Ascending aorta (tissue), 2 donors: ENCODE measurements around the gene CFAP100. TPM values are rescaled to one million over a fixed set of nuclear protein-coding genes. Genes with fewer than 3 reads are reported as not detected.

Experiments
- DNase-seq, 2 donors: peaks; one replicate each; pipeline ENCODE4 v3.0.0-alpha.2; 2019; ENCODE audit warnings: low spot score in 2 of 2
- H3K27ac ChIP-seq, 2 donors: fragments of 200-600 bp; sonication (generic); one replicate each; pipeline ENCODE4 v1.5.1; 2016 to 2017; ENCODE audit warnings: mild to moderate bottlenecking in 1 of 2
- H3K27me3 ChIP-seq: fragments of 200-600 bp; sonication (generic); one replicate; pipeline ENCODE4 v1.5.1; 2017
- H3K36me3 ChIP-seq, 2 donors: fragments of 200-600 bp; sonication (generic); one replicate each; pipeline ENCODE4 v1.5.1; 2016
- H3K4me1 ChIP-seq, 2 donors: fragments of 200-600 bp; sonication (generic); one replicate each; pipeline ENCODE4 v1.5.1; 2016 to 2017; ENCODE audit warnings: mild to moderate bottlenecking in 1 of 2
- H3K4me3 ChIP-seq, 2 donors: fragments of 200-600 bp; sonication (generic); one replicate each; pipeline ENCODE4 v1.5.1; 2016 to 2017; ENCODE audit warnings: mild to moderate bottlenecking in 1 of 2
- H3K9me3 ChIP-seq, 2 donors: fragments of 200-600 bp; sonication (generic); one replicate each; pipeline ENCODE4 v1.5.1; 2016
- intact Hi-C: fragments of 100-400 bp; cut with DNase I; formaldehyde crosslinking; loops from one replicate; pipeline ENCODE4 v1.15.1; 2023
- total RNA-seq: library from RNA; depleted of rRNA; stranded (reverse); fragments of >200 nt; gene quantifications from one replicate; pipeline ENCODE4 v1.1.0, GENCODE V29; 2016
- TF ChIP-seq, protein P1 (sequence below), 3 experiments: fragments of 200-600 bp in 2 of 3; fragments of 450-650 bp in 1 of 3; sonication (generic) in 2 of 3; IDR thresholded peaks; one replicate each; pipeline ENCODE4 v1.5.1; 2016 to 2019; ENCODE audit warnings: antibody characterized with exemption in 3 of 3, mild to moderate bottlenecking in 1 of 3, moderate library complexity in 1 of 3

The CFAP100 gene
- total RNA-seq, 1 donor from 2014 or later: not detected

- DNase-seq: no peak
- intact Hi-C loops: no loop called here
- Histone ChIP-seq H3K27ac (no peak overlapping the region), H3K4me1 (no peaks in the 10 kb centered on the region), H3K4me3 (no peak overlapping the region), H3K36me3 (peaks cover 48 to 82% of the 10 kb centered on the region in 2 donors), H3K9me3 (no peaks in the 10 kb centered on the region), H3K27me3 (no peaks in the 10 kb centered on the region)
- TF ChIP-seq, protein P1, sequence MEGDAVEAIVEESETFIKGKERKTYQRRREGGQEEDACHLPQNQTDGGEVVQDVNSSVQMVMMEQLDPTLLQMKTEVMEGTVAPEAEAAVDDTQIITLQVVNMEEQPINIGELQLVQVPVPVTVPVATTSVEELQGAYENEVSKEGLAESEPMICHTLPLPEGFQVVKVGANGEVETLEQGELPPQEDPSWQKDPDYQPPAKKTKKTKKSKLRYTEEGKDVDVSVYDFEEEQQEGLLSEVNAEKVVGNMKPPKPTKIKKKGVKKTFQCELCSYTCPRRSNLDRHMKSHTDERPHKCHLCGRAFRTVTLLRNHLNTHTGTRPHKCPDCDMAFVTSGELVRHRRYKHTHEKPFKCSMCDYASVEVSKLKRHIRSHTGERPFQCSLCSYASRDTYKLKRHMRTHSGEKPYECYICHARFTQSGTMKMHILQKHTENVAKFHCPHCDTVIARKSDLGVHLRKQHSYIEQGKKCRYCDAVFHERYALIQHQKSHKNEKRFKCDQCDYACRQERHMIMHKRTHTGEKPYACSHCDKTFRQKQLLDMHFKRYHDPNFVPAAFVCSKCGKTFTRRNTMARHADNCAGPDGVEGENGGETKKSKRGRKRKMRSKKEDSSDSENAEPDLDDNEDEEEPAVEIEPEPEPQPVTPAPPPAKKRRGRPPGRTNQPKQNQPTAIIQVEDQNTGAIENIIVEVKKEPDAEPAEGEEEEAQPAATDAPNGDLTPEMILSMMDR (IDR thresholded peaks at IDR 0.05): no peak
Measured at GRCh38 chr3:126454025-126454424, 59.3 kb downstream of the CFAP100 start.

DNA sequence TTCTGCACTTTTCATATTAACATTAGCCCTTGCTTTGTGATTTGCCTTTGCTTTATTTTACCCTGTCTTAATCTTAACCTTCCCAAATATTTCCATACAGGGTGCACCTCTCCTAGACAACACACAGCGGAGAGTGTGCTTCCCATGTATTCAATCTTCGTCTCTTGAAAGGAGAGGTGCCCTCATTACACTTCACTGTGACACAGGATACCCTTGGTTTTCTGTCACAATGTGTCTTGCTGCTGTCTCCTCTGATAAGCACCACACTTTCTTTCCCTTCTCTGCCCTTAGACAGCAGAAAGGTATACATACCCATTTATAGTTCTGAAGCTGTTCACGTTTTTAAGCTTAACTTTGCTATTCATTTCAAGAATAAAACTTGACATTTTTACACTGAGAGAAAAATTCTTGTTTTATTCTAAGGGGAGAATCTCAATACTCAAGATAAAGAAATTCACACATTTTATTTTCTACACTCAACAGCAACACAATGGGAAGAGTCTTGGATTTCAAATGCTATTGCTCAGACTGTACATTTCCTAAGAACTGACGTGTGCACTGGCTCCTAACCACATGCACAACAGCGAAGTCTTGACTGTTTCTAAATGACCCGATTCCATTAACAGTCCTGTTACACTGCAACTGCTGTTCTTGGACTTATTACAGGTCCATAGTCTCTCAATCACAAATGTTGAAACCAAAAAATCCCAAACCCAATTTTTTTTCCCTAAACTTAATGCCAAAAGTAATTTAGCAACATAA, 59.9 kb downstream of the CFAP100 start:
- intact Hi-C loops: no loop called here
- no peaks in the 10 kb centered on the region for H3K9me3 ChIP-seq
- TF ChIP-seq, protein P1 (IDR thresholded peaks at IDR 0.05): no peak
- peaks cover 54 to 82% of the 10 kb centered on the region in 2 donors for H3K36me3 ChIP-seq
- no peak overlapping the region for H3K27ac ChIP-seq
- H3K27me3 ChIP-seq: no peaks in the 10 kb centered on the region
- H3K4me1 ChIP-seq: no peaks in the 10 kb centered on the region
- peak in 1 of 2 donors; percentile 47 for DNase-seq
- H3K4me3 ChIP-seq: no peak overlapping the region

DNA sequence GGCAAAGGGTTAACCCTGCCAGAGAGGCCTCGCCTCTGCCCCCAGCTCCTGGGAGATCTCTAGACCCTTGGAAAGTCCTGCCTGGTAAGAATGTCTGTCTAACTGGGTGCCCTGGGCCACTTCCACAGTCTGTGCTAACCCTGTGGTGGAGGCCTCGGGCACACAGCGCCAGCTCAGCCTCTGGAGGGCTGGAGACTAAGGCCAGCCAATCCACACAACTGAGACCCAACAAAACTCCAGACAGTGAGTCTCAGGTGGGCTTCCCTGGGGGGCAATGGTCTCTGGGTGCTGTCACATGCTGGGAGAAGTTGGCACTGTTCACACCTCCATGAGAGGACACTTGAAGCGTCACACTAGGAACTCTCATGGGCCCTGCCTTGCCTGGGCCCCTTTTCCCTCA, 61.5 kb downstream of the CFAP100 start:
- Histone ChIP-seq H3K27ac (no peak overlapping the region), H3K4me1 (no peaks in the 10 kb centered on the region), H3K4me3 (no peak overlapping the region), H3K27me3 (no peaks in the 10 kb centered on the region), H3K9me3 (no peaks in the 10 kb centered on the region), H3K36me3 (peaks cover 56 to 82% of the 10 kb centered on the region in 2 donors)
- TF ChIP-seq, protein P1 (IDR thresholded peaks at IDR 0.05): no peak
- intact Hi-C loops: no loop called here
- DNase-seq: peak in 1 of 2 donors; percentile 50

GRCh38 chr3:126456766-126457388, 62.2 kb downstream of the CFAP100 start:
- Histone ChIP-seq H3K4me3 (no peak overlapping the region), H3K27ac (no peak overlapping the region), H3K4me1 (no peaks in the 10 kb centered on the region), H3K9me3 (no peaks in the 10 kb centered on the region), H3K27me3 (no peaks in the 10 kb centered on the region), H3K36me3 (peaks cover 56 to 82% of the 10 kb centered on the region in 2 donors)
- intact Hi-C loops: no loop called here
- no peak for DNase-seq
- TF ChIP-seq, protein P1 (IDR thresholded peaks at IDR 0.05): no peak

GRCh38 chr3:126459111-126459762, 64.5 kb downstream of the CFAP100 start:
- Histone ChIP-seq H3K27ac (no peak overlapping the region), H3K9me3 (no peaks in the 10 kb centered on the region), H3K4me3 (no peak overlapping the region), H3K36me3 (peaks cover 67 to 83% of the 10 kb centered on the region in 2 donors), H3K4me1 (no peaks in the 10 kb centered on the region), H3K27me3 (no peaks in the 10 kb centered on the region)
- intact Hi-C loops: no loop called here
- TF ChIP-seq, protein P1 (IDR thresholded peaks at IDR 0.05): no peak
- no peak for DNase-seq
